ENCODE measurements around the gene MIGA2.

GRCh38 chr9:129030191-129030590 lies 6.2 kb upstream of the MIGA2 start:
- TF ChIP-seq, protein P1, sequence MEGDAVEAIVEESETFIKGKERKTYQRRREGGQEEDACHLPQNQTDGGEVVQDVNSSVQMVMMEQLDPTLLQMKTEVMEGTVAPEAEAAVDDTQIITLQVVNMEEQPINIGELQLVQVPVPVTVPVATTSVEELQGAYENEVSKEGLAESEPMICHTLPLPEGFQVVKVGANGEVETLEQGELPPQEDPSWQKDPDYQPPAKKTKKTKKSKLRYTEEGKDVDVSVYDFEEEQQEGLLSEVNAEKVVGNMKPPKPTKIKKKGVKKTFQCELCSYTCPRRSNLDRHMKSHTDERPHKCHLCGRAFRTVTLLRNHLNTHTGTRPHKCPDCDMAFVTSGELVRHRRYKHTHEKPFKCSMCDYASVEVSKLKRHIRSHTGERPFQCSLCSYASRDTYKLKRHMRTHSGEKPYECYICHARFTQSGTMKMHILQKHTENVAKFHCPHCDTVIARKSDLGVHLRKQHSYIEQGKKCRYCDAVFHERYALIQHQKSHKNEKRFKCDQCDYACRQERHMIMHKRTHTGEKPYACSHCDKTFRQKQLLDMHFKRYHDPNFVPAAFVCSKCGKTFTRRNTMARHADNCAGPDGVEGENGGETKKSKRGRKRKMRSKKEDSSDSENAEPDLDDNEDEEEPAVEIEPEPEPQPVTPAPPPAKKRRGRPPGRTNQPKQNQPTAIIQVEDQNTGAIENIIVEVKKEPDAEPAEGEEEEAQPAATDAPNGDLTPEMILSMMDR (IDR thresholded peaks at IDR 0.05) = no peak
- no peak for TF ChIP-seq EP300 (IDR thresholded peaks at IDR 0.05)
- TF ChIP-seq POLR2AphosphoS5 (IDR thresholded peaks at IDR 0.05) = no peak
